Measurements from ENCODE around the gene HDGFL2.

Gene HDGFL2

GRCh38 chr19:4472174-4472974 is at the start of gene HDGFL2:
Gene HDGFL2, plus strand, starts transcription at chr19:4472297. Its CDS starts 54 bp downstream, at chr19:4472351.
- in situ Hi-C loops (cut with MboI; ENCODE audit: low sequenced_read_pairs): no loop called here

DNA sequence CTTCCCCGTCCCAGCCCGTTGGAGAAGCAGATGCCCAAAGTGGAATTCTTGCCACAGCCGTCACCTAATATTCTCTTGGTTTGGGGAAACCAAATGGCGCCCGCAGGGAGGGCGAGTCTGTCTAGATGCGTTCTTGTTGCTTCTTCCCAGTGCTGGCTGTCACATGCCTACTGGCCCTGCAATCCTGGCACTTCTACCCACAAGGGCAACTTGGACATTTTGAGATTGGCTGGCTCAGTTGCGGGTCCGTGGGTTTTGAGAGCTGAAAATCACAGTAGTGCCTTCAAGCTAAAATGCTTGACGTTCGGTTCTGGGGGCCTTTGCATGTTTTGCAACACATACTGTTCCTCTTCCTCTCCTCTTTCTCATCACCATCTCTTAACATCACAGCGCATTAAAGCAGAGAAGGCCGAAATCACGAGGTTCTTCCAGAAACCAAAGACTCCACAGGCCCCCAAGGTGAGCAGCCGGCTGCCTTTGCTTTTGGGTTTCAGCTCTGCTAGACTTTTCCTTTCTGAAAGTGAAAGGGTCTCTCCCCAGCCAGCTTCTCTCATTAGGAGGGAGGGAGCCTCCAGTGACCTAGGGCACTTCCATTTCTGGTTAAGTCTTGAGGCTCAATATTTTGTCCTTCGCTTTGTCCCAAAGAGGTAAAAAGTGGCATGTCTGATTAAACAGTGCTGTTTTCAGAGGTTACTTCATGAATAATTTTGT is 48.5 kb upstream of the HDGFL2 start:
- in situ Hi-C loops (cut with MboI; ENCODE audit: low sequenced_read_pairs): no loop called here

GRCh38 chr19:4425537-4425936 is 46.6 kb upstream of the HDGFL2 start:
- in situ Hi-C loops (cut with MboI; ENCODE audit: low sequenced_read_pairs): no loop called here

DNA sequence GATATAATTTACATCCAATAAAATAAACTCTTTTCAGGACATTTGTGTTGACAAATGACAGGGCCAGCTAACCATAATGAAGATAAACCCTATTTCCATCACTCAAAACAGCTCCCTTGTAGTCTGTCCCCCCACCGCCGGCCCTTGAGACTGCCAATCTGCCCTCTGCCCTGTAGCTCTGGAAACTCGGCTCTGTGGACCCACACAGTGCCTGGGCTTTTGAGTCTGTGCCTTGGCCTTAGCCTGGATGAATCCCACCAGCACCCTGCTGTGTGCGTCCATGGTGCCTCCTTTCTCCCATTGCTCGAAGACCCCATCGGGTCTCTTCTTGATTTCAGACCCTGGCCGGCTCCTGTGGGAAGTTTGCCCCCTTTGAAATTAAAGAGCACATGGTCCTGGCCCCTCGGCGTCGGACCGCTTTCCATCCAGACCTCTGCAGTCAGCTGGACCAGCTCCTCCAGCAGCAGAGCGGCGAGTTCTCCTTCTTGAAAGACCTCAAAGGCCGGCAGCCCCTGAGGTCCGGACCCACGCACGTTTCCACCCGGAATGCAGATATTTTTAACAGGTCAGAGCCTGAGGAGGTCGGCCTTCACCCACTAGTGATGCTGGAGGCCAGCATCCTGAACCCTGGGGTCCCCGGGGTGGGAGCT is 43.6 kb upstream of the HDGFL2 start:
- in situ Hi-C loops (cut with MboI; ENCODE audit: low sequenced_read_pairs): no loop called here

- in situ Hi-C loops (cut with MboI; ENCODE audit: low sequenced_read_pairs): no loop called here
These were observed 42.8 kb upstream of the HDGFL2 start for GRCh38 chr19:4429256-4429655.

- in situ Hi-C loops (cut with MboI; ENCODE audit: low sequenced_read_pairs): no loop called here
These were observed 42.3 kb upstream of the HDGFL2 start for GRCh38 chr19:4429771-4430171.

GRCh38 chr19:4430760-4431159 is 41.3 kb upstream of the HDGFL2 start:
- in situ Hi-C loops (cut with MboI; ENCODE audit: low sequenced_read_pairs): no loop called here

- in situ Hi-C loops (cut with MboI; ENCODE audit: low sequenced_read_pairs): no loop called here
These were observed 40.8 kb upstream of the HDGFL2 start for GRCh38 chr19:4431296-4431695.

DNA sequence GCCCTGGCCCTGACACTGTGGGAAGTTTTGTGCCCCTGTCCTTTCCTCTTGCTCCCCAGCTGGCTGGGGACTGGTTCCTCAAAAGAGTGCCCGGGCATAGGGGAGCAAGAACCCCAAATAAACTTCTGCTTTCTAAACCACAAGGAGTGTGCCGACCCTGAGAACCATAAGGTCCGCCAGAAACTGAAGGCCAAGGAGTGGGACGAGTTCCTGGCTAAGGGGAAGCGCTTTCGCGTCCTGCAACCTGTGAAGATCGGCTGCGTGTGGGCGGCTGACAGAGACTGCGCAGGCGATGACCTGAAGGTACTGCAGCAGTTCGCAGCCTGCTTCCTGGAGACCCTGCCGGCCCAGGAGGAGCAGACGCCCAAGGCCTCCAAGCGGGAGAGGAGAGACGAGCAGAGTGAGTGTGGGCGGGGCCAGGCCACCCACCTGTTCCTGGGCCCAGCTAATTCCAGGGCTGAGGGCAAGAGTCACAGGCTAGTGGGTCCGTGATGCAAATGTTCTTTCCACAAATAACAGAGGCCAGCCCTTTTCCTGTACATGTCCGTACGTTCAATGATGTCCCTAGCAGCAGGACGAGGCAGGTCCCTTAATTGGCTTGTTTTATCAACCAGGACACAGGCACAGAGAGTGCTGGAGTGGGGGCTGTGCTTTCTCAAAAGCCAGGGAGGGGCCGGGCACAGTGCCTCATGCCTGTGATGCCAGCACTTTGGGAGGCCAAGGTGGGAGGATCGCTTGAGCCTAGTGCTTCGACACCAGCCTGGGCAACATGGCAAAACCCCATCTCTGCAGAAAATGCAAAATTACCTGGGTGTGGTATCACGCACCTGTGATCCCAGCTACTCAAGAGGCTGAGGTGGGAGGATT is 40.1 kb upstream of the HDGFL2 start:
- in situ Hi-C loops (cut with MboI; ENCODE audit: low sequenced_read_pairs): no loop called here

- in situ Hi-C loops (cut with MboI; ENCODE audit: low sequenced_read_pairs): no loop called here
These were observed 39.1 kb upstream of the HDGFL2 start for GRCh38 chr19:4432918-4433506.

DNA sequence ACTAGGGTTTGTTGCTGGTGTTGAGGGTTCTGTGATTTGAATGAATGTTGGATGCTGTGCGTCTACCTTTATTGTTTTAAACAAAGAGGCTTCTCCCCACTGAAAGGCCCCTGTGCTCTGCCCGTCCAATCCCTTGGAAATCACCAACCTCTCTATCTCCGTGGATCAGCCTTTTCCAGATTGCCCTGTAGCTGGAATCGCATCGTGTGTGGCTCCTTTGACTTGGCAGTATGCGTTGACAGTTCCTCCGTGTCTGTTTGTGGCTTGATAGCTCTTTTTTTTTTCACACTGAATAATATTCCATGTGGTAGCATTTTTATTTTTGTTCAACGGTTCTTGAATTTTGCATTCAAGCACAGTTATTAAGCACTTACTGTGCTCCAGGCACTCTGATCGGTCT is 37.7 kb upstream of the HDGFL2 start:
- in situ Hi-C loops (cut with MboI; ENCODE audit: low sequenced_read_pairs): no loop called here

DNA sequence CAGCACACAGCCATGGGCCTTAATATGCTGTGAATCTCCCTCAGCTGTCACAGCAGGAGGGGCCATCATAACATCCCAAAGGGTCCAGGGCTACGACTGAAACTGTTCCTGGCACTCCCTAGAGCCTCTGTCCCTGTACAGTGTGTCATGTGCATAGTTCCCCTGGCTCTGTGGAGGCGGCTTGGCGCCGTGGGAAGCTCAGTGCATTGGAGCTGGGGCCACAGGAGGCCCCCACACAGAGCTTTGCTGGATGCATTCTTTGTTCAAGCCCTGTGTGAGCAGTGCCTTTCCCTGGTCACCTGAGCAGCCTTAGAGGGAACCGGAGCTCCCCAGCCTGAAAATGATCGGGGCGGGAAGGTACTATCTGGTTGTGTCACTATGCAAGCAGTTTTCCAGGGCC is 35.9 kb upstream of the HDGFL2 start:
- in situ Hi-C loops (cut with MboI; ENCODE audit: low sequenced_read_pairs): no loop called here

GRCh38 chr19:4437103-4437502 is 35.0 kb upstream of the HDGFL2 start:
- in situ Hi-C loops (cut with MboI; ENCODE audit: low sequenced_read_pairs): no loop called here

DNA sequence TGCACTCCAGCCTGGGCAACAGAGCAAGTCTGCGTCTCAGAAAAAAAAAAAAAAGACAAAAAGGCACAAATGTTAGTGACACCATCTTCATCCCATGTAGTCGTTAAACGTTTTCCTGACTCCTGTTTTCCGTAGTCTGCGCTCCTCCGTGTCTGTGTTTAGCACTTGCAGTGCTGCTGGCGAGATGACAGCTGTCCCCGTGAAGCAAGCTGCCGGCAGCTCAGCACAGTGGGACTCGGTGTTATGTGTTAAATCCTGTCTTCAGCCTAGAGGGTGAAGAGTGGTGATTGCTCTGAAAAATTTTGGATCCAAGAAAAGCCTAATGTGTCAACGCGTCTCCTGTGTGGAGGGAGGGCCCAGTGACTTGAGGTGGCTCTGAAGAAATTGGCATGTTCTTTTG is 32.9 kb upstream of the HDGFL2 start:
- in situ Hi-C loops (cut with MboI; ENCODE audit: low sequenced_read_pairs): no loop called here

GRCh38 chr19:4441994-4442818 is 29.9 kb upstream of the HDGFL2 start:
- in situ Hi-C loops (cut with MboI; ENCODE audit: low sequenced_read_pairs): no loop called here

GRCh38 chr19:4442819-4443146 is 29.3 kb upstream of the HDGFL2 start:
- in situ Hi-C loops (cut with MboI; ENCODE audit: low sequenced_read_pairs): no loop called here

DNA sequence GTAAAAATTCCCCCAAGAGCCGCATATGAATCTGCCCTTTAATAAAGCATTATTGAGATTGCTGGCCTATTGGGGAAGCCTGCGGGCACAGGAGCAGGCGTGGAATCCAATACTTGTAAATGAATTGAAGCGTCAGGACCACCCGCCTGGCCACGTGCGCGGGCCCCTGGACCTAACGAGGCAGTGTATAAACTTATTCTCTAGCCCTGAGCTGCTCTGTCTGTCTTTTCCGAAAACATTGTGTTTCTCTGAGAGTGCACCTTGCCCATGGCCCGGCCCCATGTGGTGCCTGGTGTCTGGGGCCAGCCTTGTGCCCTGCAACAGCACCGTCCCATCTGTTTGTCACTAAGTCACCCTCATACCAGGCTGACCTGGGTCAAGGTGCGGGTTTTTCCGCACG is 28.9 kb upstream of the HDGFL2 start:
- in situ Hi-C loops (cut with MboI; ENCODE audit: low sequenced_read_pairs): no loop called here

GRCh38 chr19:4443966-4444764 is 27.9 kb upstream of the HDGFL2 start:
- in situ Hi-C loops (cut with MboI; ENCODE audit: low sequenced_read_pairs): no loop called here
